Measurements from ENCODE around the gene USP46.

Gene USP46

GRCh38 chr4:52568351-52568750 lies 90.8 kb downstream of the USP46 start:
- no peak for DNase-seq

- DNase-seq, result no peak
Measured at GRCh38 chr4:52566136-52567031, 92.7 kb downstream of the USP46 start.

GRCh38 chr4:52560844-52561280 lies 98.2 kb downstream of the USP46 start:
- DNase-seq, result peak; percentile 57

DNA sequence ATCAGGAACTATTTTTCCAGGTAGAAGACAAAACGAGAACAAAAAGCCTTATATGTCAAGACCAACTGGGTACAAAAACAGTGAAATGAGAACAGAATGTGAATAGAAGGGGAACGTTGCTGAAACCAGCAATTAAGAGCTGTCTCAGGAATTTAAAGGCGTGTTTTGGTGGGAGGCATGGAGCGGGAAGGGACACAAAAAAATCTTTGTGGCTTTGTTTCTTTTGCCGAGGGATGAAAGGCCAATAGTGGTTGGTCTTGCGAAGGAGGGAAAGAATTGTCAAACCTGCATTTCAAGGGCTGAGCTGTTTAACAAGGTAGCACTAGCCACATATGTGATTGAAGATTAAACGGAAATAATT lies 103.8 kb downstream of the USP46 start:
- no peak for DNase-seq

DNA sequence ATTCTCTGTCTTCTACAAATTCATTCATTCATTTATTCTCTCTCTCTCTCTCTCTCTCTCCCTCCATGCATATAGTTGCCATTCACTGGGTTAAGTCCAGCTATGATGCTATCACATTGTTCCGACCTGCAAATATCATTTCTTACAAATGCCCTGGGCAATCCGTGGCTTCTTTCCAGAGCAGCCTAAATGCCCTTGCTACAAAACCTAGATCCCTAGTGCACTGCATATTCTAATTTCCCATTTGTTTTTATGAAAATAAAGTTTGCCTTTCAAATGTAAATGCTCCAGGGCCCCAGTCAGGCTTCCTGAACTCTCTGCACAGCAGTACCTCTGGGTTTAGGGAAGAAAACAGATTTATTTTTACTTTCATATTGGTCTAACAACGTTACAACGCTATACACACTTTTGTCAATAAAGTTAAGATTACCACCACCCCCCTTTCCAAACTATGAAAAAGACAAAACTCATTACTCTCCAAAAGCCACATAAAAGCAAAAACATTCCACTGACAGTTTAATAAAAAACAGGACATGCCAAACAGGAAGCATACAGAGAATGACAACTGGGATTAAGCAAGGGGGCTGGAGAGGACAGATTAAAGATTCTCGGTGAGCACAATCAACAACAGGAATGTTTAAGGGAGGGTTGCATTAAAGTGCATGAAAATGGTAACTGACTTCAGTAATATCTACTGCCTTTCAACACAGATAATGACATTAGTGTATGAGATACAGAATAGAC lies 104.3 kb downstream of the USP46 start:
- no peak for DNase-seq

- no peak for DNase-seq
Measured at GRCh38 chr4:52552778-52553177, 106.3 kb downstream of the USP46 start.

DNA sequence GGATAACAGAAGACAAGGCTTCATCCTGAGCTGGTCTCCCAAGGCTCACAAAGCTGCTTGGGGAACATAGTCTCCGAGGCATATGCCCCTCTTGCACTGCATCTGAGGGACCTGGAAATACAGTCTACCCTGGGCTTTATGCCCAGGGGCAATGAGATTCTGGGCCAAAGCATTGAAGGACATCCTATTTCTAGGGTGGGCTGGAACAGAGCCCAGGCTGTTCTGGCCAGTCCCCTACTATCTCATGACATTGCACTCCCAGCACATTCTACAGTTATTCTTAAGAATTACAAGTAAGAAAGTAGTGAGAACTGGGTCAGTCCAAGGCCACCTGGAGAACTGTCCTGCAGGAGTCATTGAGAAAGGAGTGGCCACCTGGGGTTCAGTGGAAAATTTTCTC lies 107.6 kb downstream of the USP46 start:
- no peak for DNase-seq

DNA sequence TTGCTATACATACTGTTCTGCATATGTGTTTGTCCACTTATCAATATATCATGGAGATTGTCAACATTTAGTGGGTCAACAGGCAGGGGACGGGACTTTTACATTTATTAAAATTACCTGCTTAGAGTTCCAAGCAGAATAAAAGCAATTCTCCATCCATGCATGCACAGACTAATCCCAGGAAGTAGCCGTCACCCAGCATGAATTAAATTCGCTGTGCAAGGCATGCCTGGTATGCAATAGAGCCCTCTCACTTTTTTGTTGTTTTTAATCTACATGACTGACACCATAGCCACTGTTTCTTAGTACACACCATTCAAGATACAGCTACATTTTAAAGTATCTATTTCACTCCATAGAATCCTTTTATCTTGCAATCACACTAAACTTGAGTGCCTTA lies 108.9 kb downstream of the USP46 start:
- DNase-seq, result no peak

GRCh38 chr4:52548818-52549570 lies 110.1 kb downstream of the USP46 start:
- DNase-seq, result no peak

DNA sequence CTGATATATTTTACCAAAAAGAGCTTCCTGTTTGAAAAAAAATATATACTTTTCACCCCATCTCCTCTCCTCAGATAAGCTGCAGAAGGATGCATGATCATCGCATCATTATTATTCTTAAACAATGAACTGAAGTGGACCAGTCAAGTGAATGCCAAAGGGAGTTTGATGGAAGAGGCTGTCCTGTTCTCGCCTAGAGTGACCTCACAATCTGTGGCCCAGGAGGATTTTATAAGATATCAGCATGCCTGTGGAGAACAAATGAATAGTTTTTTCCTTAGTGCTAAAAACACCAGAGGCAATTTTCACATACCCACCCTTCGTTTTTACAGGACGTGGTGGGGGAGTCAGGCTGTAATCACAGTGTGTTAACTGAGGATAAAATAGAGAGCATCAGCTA lies 112.7 kb downstream of the USP46 start:
- DNase-seq, result no peak

DNA sequence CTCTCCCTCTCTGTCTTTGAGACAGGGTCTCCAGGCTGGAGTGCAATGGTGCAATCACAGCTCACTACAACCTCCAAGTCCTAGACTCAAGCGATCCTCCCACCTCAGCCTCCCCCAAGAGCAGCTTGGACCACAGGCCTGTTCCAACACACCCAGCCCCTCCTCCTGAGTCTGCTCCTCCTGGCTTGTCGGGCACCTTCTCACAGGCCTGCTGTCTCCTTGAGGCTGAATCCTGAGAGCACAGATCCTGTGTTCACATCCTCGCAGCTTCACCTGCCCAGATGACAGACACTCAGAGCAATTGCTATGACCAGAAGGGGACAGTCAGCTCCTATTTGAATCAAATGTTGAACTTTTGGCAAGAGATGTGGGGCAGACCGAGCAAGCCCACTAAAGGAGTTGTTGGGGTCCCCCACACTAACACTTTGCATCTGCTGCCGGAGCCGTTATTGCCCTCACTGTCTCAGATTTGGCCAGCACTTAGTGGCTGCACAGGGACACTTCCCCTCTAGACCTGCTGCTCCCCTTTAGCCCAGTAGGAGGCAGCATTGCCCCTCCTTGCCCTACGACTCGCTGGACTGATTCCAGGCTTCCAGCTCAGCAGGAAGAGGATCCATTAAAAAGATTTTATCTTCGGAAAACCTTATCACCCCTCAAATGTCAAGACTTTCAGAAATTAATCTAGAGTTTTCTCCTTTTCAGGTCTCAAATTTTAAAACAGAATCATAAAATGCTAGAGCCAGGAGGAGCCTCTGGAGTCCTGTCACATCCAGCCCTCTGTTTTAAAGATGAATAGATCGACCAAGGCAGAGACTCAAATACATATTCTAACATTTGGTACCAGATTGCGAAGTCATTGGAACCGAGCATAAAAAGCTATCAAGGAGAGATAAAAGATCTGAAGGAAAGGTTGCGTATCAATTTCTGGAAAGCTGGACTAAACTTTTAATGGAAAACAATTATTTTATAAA lies 113.7 kb downstream of the USP46 start:
- peak; percentile 70 for DNase-seq
